Ishikawa (cell line): Measurements from ENCODE around the gene GPAT3.

ENCODE experiments used
- CEBPB ChIP-seq: IDR thresholded peaks from 2 replicates; pipeline ENCODE4 v1.6.1; 2012
- CREB1 ChIP-seq: IDR thresholded peaks from 2 replicates; pipeline ENCODE4 v1.6.1; 2012; ENCODE audit warnings: low read depth
- EGR1 ChIP-seq: IDR thresholded peaks from 2 replicates; pipeline ENCODE4 v1.6.1; 2012
- EP300 ChIP-seq: IDR thresholded peaks from 2 replicates; pipeline ENCODE4 v1.6.1; 2012; ENCODE audit warnings: borderline replicate concordance
- NFIC ChIP-seq: IDR thresholded peaks from 2 replicates; pipeline ENCODE4 v1.6.1; 2012
- RAD21 ChIP-seq: IDR thresholded peaks from 2 replicates; pipeline ENCODE4 v1.6.1; 2012; ENCODE audit warnings: low read depth
- TAF1 ChIP-seq: IDR thresholded peaks from 2 replicates; pipeline ENCODE4 v1.6.1; 2012; ENCODE audit warnings: low read depth, mild to moderate bottlenecking
- TEAD4 ChIP-seq: IDR thresholded peaks from 2 replicates; pipeline ENCODE4 v1.6.1; 2012
- YY1 ChIP-seq: IDR thresholded peaks from 2 replicates; pipeline ENCODE4 v1.6.1; 2012; ENCODE audit warnings: low read depth
- ZBTB7A ChIP-seq: IDR thresholded peaks from 2 replicates; pipeline ENCODE4 v1.6.1; 2012; ENCODE audit warnings: low read depth
- TF ChIP-seq, protein P1 (sequence below): IDR thresholded peaks from 2 replicates; pipeline ENCODE4 v1.6.1; 2012
- TF ChIP-seq, protein P2 (sequence below): IDR thresholded peaks from 2 replicates; pipeline ENCODE4 v1.6.1; 2012; ENCODE audit warnings: low read depth, mild to moderate bottlenecking
- TF ChIP-seq, protein P3 (sequence below): IDR thresholded peaks from 2 replicates; pipeline ENCODE4 v1.6.1; 2012

DNA sequence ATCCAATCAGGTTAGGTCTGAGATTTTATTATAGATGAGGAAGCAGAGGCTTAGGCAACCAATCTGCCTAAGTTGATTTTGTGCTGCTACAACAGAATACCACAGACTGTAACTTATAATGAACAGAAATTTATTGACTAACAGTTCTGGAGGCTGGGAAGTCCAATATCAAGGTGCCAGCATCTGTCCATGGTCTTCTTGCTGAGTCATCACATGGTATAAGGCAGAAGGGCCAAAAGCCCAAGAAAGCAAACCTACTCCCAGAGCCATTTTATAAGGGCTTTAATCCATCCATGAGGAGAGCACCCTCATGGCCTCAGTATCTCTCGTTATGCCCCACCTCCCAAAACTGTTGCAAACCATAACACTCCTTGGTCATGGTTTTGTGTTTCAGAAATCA lies 55.8 kb downstream of the GPAT3 start:
- TF ChIP-seq EP300 = no peak
- TF ChIP-seq EGR1 = no peak
- no peak for TF ChIP-seq YY1
- TF ChIP-seq, protein P1, sequence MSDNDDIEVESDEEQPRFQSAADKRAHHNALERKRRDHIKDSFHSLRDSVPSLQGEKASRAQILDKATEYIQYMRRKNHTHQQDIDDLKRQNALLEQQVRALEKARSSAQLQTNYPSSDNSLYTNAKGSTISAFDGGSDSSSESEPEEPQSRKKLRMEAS = no peak
- TF ChIP-seq, protein P2, sequence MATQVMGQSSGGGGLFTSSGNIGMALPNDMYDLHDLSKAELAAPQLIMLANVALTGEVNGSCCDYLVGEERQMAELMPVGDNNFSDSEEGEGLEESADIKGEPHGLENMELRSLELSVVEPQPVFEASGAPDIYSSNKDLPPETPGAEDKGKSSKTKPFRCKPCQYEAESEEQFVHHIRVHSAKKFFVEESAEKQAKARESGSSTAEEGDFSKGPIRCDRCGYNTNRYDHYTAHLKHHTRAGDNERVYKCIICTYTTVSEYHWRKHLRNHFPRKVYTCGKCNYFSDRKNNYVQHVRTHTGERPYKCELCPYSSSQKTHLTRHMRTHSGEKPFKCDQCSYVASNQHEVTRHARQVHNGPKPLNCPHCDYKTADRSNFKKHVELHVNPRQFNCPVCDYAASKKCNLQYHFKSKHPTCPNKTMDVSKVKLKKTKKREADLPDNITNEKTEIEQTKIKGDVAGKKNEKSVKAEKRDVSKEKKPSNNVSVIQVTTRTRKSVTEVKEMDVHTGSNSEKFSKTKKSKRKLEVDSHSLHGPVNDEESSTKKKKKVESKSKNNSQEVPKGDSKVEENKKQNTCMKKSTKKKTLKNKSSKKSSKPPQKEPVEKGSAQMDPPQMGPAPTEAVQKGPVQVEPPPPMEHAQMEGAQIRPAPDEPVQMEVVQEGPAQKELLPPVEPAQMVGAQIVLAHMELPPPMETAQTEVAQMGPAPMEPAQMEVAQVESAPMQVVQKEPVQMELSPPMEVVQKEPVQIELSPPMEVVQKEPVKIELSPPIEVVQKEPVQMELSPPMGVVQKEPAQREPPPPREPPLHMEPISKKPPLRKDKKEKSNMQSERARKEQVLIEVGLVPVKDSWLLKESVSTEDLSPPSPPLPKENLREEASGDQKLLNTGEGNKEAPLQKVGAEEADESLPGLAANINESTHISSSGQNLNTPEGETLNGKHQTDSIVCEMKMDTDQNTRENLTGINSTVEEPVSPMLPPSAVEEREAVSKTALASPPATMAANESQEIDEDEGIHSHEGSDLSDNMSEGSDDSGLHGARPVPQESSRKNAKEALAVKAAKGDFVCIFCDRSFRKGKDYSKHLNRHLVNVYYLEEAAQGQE = no peak
- no peak for TF ChIP-seq CREB1
- TF ChIP-seq TEAD4 = no peak
- no peak for TF ChIP-seq TAF1
- TF ChIP-seq NFIC = no peak
- no peak for TF ChIP-seq ZBTB7A
- TF ChIP-seq, protein P3, sequence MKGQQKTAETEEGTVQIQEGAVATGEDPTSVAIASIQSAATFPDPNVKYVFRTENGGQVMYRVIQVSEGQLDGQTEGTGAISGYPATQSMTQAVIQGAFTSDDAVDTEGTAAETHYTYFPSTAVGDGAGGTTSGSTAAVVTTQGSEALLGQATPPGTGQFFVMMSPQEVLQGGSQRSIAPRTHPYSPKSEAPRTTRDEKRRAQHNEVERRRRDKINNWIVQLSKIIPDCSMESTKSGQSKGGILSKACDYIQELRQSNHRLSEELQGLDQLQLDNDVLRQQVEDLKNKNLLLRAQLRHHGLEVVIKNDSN = no peak
- TF ChIP-seq CEBPB = no peak
- TF ChIP-seq RAD21 = no peak
